ENCODE measurements around the gene GCNT2.

GRCh38 chr6:10627800-10628199, 106.6 kb downstream of the GCNT2 start:
- no peak for TF ChIP-seq CTCF (IDR thresholded peaks at IDR 0.05)
- no peak for TF ChIP-seq TCF7L2 (IDR thresholded peaks at IDR 0.05; ENCODE audit: low read depth, low read length)
- TF ChIP-seq REST (IDR thresholded peaks at IDR 0.05; ENCODE audit: insufficient read depth in 1 of 2, low read depth in 2 of 2, low read length in 1 of 2), result no peak
- no peak for TF ChIP-seq SIN3A (IDR thresholded peaks at IDR 0.05; ENCODE audit: borderline replicate concordance, insufficient read depth, low read depth, low read length)
- no peak for TF ChIP-seq POLR2AphosphoS5 (IDR thresholded peaks at IDR 0.05; ENCODE audit: low read depth, low read length)

Measured in Panc1 (cell line).